Skin of body (tissue), 2 donors: ENCODE measurements around the gene NRL. TPM values are rescaled to one million over a fixed set of nuclear protein-coding genes. Genes with fewer than 3 reads are reported as not detected.

Experiments used
- DNase-seq: peaks from one replicate; lab custom pipeline; 2025; lab: John Stamatoyannopoulos, UW
- total RNA-seq: library from RNA; depleted of rRNA; stranded (reverse); fragments of >200 nt; gene quantifications from one replicate; pipeline ENCODE4 v1.2.3, GENCODE V29; 2014

The NRL gene
- total RNA-seq, 1 donor from 2014 or later: 0.69 TPM

DNA sequence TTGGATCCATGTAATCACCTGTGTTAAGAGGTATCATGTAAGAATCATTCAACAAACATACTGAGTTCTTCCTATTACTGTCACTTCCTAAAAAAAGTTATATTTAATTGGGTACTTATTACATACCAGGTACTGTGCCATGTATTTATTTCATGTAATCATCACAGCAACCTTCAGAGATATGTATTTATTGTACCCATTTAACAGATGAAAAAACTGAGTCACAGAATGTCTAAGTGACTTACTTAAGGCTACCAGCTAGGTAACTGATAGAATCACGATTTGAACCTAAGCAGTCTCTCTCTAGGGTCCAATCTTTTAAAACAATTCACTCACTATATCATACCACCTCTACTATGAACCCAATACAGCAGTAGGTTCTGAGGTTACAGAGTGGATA, 29.7 kb upstream of the NRL start:
- DNase-seq: no peak

DNA sequence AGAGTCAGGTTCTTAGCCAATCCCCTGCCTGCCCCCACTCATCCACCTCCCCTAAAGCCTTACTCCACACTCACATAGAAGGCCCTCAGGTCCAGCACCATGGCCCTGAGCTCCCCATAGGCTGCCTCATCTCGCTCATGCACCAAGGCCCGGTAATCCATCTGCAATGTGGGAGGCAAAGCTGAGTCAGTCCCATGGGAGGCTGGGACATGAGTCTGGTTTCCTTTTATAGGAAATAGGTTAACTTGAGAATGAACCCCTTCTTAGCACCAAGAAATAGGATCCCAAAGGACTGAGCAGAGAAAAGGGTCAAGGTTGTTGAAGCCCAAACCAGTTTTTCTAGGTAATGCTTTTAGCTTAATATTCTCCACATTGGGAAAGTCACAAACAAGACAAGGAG, 28.8 kb upstream of the NRL start:
- no peak for DNase-seq

DNA sequence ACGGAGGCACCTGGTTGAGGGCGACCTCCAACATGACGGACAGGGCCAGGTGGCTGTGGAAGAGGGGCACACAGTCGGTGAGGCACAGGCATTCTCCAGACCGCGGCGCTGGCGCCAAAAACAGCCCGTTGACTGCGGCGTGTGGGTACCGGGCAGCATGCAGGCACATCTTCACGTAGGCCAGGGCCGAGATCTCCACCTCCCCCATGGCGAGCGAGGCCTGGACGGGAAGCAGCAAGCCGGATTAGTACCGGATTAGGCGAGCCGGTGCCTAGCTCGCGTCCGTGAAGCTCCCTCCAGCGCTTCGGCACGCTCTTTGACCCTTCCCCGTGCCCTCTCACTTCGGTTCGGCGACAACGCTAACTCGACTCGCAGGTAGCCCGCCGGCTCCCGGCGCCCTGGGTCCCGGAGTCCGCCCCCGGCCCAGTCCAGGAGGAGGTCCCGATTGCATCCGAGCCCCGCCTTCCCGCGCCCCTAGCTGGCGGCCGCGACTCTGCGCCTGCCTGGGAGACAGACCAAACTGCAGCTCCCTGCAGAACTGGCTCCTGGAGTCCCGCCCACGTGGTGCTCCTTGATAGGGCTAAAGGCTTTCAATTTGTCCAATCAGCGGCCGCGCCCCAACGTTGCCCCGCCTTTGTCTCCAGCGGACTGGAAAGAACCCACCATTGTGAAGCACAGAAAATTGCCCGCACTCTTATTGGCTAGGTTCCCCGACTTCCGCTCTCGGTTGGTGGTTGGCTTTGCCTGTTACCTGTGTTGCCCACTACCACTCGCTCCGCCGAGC, 26.5 kb upstream of the NRL start, which contains the start of gene EMC9:
TSS of gene EMC9 (minus strand) at position 495 of the 784 bp plus-strand sequence. CDS start at position 208, 287 bp downstream.
- peak; percentile 99 for DNase-seq

DNA sequence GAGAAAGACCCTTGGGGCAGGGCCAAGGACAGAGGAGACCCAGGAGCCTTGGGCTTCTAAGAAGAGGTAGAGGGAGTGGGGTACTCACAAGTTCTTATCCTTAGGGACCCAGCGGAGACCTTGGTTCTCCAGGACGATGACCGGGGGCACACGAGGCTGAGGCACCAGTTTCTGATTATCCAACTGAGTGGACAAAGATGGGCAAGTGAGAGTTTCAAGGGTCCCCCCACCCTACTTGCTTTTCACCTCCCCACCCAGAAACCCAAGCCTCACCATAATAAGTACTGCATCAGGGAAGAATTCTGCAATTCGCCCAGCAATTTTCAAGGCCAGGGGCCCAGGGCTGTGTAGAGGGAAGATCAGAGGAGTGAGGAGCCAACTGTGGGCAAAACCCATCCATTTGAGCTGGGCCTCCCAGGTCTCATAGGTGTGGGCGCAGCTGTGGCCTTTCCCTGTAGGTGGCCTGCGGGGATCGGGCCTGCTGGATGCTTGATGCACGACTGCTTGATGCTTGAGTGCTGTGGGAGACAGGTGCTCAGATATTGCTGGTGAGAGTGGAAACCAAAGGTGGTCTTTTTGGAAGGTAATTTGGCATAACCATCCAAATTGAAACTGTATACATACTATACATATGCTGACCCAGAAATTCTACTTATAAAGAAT, 24.7 kb upstream of the NRL start:
- no peak for DNase-seq

DNA sequence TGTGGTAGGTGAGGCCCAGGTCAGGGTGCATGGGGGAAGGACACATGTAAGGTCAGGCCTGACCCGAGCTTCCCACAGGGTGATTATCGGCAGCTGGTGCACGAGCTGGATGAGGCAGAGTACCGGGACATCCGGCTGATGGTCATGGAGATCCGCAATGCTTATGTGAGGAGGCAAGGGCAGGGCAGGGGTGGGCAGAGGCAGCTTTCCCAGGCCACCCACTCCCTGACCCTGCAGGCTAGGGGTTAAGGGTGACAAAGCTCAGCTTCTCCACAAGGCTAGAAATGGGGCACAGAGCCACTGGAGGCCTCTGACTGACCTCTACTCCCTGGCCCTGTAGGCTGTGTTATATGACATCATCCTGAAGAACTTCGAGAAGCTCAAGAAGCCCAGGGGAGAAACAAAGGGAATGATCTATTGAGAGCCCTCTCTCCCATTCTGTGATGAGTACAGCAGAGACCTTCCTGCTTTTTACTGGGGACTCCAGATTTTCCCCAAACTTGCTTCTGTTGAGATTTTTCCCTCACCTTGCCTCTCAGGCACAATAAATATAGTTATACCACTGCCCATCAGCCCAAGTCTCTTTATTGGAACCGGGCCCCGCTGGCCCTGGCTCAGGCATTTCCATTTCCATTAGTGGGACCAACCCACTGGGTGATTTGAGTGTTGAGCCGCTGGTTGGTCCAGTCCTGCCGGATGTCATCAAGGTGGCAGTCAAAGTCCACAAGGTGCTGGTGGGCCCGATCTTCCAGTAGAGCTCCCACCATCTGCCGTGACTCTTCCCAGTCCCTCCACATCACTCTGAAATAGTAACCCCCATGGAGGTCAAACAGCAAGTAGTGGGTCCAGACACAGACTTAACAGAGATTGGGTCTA, 23.9 kb upstream of the NRL start:
- DNase-seq: no peak

DNA sequence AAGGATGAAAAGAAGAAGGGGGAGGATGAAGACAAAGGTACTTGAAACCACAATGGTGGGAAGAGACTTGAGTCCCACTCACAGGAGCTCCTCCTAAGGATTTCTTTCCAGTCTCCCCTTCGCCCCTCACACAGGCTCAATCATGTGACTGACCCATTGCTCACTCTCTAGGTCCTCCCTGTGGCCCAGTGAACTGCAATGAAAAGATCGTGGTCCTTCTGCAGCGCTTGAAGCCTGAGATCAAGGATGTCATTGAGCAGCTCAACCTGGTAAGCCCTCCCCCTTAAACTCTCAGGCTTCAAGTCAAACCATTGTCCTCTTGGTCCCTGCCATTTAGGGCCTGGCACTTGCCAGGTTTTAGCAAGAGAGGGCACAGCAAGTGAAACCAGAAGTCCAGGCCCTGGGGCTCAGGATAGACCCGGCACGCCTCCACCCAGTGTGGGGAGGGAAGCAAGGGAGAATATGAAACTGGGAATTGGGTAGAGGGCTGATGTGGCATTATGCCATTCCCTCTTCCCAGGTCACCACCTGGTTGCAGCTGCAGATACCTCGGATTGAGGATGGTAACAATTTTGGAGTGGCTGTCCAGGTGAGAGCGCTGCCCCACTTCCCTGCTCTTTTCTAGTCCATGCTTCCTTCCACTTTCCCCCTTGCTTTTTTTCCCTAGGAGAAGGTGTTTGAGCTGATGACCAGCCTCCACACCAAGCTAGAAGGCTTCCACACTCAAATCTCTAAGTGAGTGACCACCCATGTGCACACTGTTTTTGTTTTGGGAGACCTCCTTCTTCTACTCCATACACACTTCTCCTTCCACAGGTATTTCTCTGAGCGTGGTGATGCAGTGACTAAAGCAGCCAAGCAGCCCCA, 23.0 kb upstream of the NRL start:
- DNase-seq: no peak

DNA sequence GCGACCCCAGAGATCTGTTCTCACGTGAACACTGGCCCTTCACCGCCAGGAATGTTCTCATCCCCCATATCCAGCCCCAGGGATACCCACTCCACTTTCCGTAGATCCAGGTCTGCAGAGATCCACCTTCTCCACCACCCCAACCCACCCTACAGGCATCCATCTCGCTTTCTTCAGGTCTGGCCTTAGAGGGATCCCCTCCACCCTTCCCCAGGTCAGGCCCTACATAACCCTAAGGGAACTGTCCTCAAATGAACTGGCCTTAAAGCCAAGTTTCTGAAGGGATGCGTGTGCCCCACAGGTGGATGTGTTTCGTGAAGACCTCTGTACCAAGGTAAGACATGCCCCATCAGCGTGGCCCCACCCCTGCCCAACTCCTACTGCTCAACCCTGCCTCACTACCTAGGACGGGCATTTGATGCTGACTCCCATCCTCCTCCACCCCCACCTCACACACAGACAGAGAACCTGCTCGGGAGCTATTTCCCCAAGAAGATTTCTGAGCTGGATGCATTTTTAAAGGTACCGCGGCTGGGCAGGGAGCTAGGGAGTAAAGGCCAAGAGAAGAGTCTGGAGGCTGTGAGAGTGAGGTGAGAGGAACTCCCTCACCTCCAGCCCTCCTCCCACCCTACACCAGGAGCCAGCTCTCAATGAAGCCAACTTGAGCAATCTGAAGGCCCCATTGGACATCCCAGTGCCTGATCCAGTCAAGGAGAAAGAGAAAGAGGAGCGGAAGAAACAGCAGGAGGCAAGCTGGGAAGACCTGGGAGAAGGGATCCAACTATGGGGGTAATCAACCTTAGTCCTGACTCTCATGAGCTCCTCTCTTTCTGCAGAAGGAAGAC, 22.2 kb upstream of the NRL start:
- DNase-seq: no peak

DNA sequence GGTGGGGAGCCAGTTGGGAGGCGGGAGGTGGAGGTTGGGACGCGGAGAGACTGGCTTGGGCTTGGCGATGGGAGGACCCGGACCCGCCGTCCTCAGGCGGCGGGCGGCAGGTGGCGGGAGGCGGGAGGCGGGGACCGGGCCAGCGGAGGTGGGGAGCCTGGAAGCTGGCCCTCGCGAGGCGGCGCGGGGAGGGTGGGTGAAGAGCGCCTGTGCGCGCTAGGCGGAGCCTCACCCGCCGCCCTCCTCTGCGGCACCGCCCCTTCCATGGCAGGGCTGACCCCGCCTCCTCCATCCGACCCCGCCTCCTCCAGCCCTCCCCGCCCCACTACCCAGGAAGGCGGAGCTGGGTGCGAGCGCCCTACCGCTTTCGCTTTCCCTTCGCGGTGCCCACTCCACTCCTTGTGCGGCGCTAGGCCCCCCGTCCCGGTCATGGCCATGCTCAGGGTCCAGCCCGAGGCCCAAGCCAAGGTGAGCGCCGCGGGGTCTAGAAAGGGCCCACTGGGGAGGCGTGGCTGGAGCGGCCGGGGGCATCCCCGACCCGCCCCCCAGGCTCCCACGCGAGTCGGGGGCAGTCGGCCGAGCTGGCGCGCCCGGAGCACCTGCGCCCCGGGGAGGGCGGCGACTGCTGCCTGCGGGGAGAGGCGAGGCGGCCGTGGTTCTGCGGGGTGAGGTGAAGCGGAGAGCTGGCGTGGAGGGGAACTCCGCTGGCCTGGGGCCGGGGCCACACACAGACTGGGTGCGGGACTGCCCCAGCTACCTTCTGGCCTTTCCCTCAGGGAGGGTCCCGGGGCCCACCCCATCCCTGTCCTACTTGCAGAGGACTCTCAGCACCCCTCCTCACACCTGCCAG, 21.3 kb upstream of the NRL start, which contains the start of gene PSME1:
TSS of gene PSME1 (plus strand) at position 361 of the 850 bp plus-strand sequence. CDS start at position 430, 69 bp downstream.
- peak; percentile 80 for DNase-seq

DNA sequence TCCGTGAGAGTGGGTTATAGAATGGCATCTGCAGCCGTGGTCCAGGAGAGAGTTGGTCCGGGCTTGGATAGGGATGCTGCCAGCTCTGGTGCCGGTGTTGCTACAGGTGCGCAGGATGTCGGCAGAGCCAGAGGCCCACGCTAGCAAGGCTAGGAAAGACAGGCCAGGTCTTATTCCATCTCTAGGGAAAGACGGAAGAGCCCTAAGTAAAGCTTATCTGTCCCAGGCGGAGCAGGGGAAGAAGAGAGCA, 20.8 kb upstream of the NRL start:
- DNase-seq: no peak

DNA sequence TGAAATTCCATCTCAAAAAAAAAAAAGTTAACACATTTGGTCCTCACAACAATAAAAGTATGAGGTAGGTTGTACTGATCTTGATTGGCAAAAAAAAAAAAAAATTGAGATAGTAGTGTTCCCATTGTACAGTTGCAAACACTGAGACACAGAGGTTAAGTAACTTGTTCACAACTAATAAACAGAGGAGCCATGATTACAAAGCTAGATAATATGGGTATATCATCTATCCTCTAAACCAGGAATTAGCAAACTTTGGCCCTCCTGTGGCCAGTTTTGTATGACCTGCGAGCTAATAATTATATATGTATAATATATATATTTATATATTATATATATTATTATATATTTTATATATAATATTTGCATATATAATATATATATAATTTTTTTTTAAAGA, 19.0 kb upstream of the NRL start:
- no peak for DNase-seq

DNA sequence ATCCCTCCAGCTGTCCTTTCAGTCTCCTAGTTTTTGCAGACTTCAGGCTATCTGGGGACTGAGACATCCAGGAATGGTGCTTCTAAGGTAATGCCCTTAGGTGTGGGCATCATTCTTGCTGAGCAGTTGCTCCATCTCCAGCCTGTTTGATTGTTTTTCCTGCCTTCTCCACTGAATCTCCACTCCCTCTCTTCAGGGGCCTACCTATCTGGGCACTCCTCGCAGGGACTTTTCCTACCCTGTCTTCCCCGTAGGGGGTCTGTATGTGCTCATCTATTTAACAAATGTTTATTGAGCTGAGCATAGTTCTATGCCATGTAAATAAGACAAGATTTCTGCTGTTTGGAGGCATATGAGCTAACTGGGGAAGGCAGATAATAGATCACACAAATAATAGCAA, 18.2 kb upstream of the NRL start:
- DNase-seq: no peak

DNA sequence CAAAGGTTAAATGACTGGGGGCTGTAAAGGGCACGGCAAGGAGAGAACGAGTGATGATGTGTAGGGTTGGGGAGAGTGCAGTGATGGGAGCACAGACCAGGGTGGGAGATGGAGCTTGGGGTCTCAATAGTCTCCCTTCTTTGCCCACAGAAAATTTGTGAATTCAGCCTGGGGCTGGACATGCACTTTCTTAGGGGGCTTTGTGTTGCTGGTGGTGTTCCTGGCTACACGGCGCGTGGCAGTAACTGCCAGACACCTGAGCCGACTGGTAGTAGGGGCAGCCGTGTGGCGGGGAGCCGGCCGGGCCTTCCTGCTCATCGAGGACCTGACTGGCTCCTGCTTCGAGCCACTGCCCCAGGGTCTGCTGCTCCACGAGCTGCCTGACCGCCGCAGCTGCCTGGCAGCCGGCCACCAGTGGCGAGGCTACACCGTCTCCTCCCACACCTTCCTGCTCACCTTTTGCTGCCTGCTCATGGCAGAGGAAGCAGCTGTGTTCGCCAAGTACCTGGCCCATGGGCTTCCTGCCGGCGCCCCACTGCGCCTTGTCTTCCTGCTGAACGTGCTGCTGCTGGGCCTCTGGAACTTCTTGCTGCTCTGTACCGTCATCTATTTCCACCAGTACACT, 17.4 kb upstream of the NRL start:
- no peak for DNase-seq

DNA sequence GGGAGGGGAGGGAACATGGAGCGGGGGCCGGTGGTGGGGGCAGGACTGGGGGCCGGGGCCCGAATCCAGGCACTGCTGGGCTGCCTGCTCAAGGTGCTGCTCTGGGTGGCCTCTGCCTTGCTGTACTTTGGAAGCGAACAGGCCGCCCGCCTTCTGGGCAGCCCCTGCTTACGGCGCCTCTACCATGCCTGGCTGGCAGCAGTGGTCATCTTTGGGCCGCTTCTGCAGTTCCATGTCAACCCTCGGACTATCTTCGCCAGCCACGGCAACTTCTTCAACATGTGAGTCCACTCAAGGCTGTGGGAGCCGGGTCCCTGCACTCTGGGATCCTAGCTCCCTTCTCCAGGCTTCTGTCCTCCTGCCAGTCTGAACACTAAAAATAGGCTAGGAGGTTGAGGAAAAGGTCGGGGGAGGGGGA, 16.8 kb upstream of the NRL start:
- DNase-seq: no peak

DNA sequence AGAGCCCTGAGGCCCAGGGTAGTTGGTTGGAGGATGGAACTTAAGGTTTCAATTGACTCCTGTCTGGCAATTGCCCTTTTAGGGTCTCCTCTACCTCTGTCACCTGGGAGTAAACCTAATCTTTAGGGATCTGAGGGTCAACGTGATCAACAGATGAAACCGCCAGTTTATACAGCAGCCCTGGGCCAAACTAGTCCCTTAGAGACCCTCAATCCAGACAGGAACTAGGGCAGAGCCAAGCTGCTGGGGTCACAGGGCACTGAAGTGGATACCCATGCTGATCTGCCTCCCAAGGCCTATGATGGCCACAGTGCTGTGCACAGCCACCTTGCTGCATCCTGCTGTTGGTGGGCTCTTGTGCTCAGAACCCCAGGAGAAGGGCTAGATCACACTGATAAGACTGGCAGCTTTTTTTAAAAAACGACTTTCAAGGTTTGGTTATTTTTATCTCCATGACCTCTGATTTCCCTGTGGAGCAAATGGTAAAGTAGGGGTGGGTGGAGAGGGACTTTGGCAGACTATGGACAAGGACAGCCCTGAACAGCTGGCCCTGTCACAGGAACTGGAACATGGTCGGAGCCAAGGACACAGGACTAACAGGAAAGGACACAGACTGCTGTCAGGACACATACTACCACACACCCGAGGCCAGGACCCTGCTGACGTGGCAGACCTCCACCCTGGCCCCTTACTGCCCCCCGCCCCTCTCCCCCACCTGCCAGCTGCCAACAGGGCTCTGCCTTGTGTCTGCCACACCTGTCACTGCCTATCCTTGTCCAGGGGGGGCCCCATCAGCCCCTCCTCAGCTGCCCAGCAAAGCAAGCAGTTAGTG, 16.2 kb upstream of the NRL start:
- peak; percentile 12 for DNase-seq

DNA sequence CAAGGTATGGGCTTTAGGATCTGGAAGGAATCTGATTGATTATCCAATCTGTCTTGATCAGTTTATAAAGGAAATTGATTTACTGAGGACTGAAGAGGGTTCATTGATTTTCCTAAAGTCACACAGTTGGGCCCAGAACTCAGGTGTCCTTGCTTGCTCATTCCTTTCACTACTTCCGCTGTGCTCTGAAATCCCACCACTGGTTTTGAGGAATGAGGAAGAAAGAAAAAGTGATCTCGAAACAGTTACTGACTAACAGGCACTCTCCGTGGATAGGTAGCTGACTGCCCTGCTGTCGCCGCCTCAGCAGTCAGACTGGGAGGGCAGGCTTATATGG, 15.6 kb upstream of the NRL start, which contains the start of gene FITM1:
TSS of gene FITM1 (plus strand) at position 280 of the 337 bp plus-strand sequence. CDS start 905 bp downstream, outside the sequence.
- no peak for DNase-seq

DNA sequence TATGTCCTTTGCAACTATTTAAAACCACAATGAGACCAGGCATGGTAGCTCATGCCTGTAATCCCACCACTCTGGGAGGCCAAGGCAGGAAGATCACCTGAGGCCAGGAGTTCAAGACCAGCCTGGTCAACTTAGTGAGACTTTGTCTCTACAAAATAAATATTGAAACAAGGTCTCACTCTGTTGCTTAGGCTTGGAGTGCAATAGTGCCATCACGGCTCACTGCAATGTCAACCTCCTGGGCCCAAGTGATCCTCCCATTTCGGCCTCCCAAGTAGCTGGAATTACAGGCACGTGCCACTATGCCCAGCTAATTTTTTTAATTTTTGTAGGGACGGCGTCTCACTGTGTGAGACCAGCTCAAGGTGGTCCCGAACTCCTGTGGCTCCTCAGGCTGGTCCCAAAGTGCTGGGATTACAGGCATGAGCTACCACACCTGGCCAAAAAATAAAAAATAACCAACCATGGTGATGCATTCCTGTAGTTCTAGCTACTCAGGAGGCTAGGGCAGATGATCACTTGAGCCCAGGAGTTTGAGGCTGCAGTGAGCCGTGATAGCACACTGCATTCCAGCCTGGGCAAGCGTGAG, 14.8 kb upstream of the NRL start:
- DNase-seq: no peak

DNA sequence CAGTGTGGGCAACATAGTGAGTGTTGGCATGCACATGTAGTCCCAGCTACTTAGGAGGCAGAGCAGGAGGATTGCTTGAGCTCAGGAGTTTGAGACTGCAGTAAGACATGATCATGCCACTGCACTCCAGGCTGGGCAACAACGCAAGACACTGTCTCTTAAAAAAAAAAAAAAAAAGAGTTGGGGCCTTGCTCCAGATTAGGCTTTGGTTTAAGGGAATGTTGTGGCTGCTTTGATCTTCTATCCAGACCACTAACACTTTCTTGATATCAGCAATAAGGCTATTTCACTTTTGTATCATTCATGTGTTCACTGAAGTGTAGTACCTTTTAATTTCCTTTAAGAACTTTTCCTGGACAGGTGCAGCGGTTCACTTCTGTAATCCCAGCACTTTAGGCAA, 12.9 kb upstream of the NRL start:
- no peak for DNase-seq

DNA sequence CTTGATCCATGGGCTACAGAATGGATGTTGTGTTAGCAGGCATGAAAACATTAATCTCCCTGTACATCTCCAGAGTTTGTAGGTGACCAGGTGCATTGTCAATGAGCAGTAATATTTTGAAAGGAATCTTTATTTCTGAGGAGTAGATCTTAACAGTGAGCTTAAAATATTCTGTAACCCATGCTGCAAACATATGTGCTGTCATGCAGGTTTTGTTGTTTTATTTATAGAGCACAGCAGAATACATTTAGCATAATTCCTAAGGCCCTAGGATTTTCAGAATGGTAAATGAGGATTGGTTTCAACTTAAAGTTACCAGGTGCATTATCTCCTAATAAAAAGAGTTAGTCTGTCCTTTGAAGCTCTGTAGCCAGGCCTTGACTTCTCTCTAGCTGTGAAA, 12.2 kb upstream of the NRL start:
- no peak for DNase-seq
